ENCODE data around the gene MRPS24.

- TF ChIP-seq CTCF (IDR thresholded peaks at IDR 0.05; ENCODE audit: insufficient read depth, low read depth, low read length) (no peak), EZH2 (IDR thresholded peaks at IDR 0.05; ENCODE audit: insufficient read depth, low read length) (no peak)
These were observed 8.9 kb upstream of the MRPS24 start for GRCh38 chr7:43877968-43878864.
